ENCODE data around the gene ABHD2. TPM values are rescaled to one million over a fixed set of nuclear protein-coding genes. Genes with fewer than 3 reads are reported as not detected.

The ABHD2 gene
- total RNA-seq, 4 donors from 2014 or later, result 37.8 to 81.5 (median 58.3) TPM

GRCh38 chr15:89077750-89078149 lies 10.5 kb upstream of the ABHD2 start:
- intact Hi-C loops (cut with DNase I; ENCODE audit: low total_unique reads), result no loop called here
- WGBS, 2 donors (ENCODE audit: low coverage in 1 of 2), result 60 to 80% methylated on average over 1 of the region's 1 CpG
- no peak overlapping the region for H3K4me3 ChIP-seq
- no peak overlapping the region for H3K27ac ChIP-seq
- TF ChIP-seq EP300 (IDR thresholded peaks at IDR 0.05; ENCODE audit: low read depth) (no peak), CTCF (IDR thresholded peaks at IDR 0.05) (no peak), POLR2AphosphoS5 (IDR thresholded peaks at IDR 0.05) (no peak), POLR2A (IDR thresholded peaks at IDR 0.05) (no peak)
- no peaks in the 10 kb centered on the region for H3K36me3 ChIP-seq
- no peaks in the 10 kb centered on the region for H3K27me3 ChIP-seq
- in situ Hi-C loops (cut with MboI; ENCODE audit: low pct_ligation_motif_present in 1 of 4, low pct_unique_long_range_greater_than_20kb in 1 of 4, low sequenced_read_pairs in 3 of 4), result no loop called here
- no peak for DNase-seq
- no peaks in the 10 kb centered on the region for H3K4me1 ChIP-seq
- no peaks in the 10 kb centered on the region for H3K9me3 ChIP-seq

GRCh38 chr15:89078851-89079810 lies 9.1 kb upstream of the ABHD2 start:
- WGBS, 2 donors (ENCODE audit: low coverage in 1 of 2), result 91 to 97% methylated on average over 4 to 5 of the region's 5 CpGs
- intact Hi-C loops (cut with DNase I; ENCODE audit: low total_unique reads), result no loop called here

GRCh38 chr15:89081878-89082277 lies 6.4 kb upstream of the ABHD2 start:
- Histone ChIP-seq H3K4me1 (peaks cover 0 to 3% (median under 1%) of the 10 kb centered on the region in 4 donors), H3K27ac (no peak overlapping the region), H3K36me3 (no peaks in the 10 kb centered on the region), H3K27me3 (no peaks in the 10 kb centered on the region), H3K4me3 (no peak overlapping the region), H3K9me3 (no peaks in the 10 kb centered on the region)
- in situ Hi-C loops (cut with MboI; ENCODE audit: low pct_ligation_motif_present in 1 of 4, low pct_unique_long_range_greater_than_20kb in 1 of 4, low sequenced_read_pairs in 3 of 4) (no loop called here), intact Hi-C loops (cut with DNase I; ENCODE audit: low total_unique reads) (no loop called here)
- TF ChIP-seq POLR2AphosphoS5 (IDR thresholded peaks at IDR 0.05), result no peak
- no peak for TF ChIP-seq EP300 (IDR thresholded peaks at IDR 0.05; ENCODE audit: low read depth)
- TF ChIP-seq CTCF (IDR thresholded peaks at IDR 0.05), result no peak
- TF ChIP-seq POLR2A (IDR thresholded peaks at IDR 0.05), result no peak
- DNase-seq, result no peak
- 91 to 98% methylated on average over 1 of the region's 1 CpG for WGBS, 2 donors (ENCODE audit: low coverage in 1 of 2)

More at GRCh38 chr15:89078851-89079810, 9.1 kb upstream of the ABHD2 start:
- Histone ChIP-seq H3K36me3 (no peaks in the 10 kb centered on the region), H3K27ac (no peak overlapping the region), H3K27me3 (no peaks in the 10 kb centered on the region), H3K4me1 (no peaks in the 10 kb centered on the region), H3K4me3 (no peak overlapping the region), H3K9me3 (no peaks in the 10 kb centered on the region)
- TF ChIP-seq POLR2A (IDR thresholded peaks at IDR 0.05) (no peak), EP300 (IDR thresholded peaks at IDR 0.05; ENCODE audit: low read depth) (no peak), POLR2AphosphoS5 (IDR thresholded peaks at IDR 0.05) (no peak), CTCF (IDR thresholded peaks at IDR 0.05) (no peak)
- in situ Hi-C loops (cut with MboI; ENCODE audit: low pct_ligation_motif_present in 1 of 4, low pct_unique_long_range_greater_than_20kb in 1 of 4, low sequenced_read_pairs in 3 of 4), result no loop called here
- no peak for DNase-seq

- in situ Hi-C loops (cut with MboI; ENCODE audit: low pct_ligation_motif_present in 1 of 4, low pct_unique_long_range_greater_than_20kb in 1 of 4, low sequenced_read_pairs in 3 of 4), result no loop called here
- Histone ChIP-seq H3K27me3 (no peaks in the 10 kb centered on the region), H3K4me3 (no peak overlapping the region), H3K36me3 (no peaks in the 10 kb centered on the region), H3K9me3 (no peaks in the 10 kb centered on the region), H3K4me1 (peaks cover 0 to 9% (median 7%) of the 10 kb centered on the region in 4 donors), H3K27ac (no peak overlapping the region)
- intact Hi-C loops (cut with DNase I; ENCODE audit: low total_unique reads), result no loop called here
- no peak for TF ChIP-seq POLR2A (IDR thresholded peaks at IDR 0.05)
- no peak for TF ChIP-seq EP300 (IDR thresholded peaks at IDR 0.05; ENCODE audit: low read depth)
- TF ChIP-seq CTCF (IDR thresholded peaks at IDR 0.05), result no peak
- no peak for TF ChIP-seq POLR2AphosphoS5 (IDR thresholded peaks at IDR 0.05)
- no peak for DNase-seq
- WGBS, 2 donors (ENCODE audit: low coverage in 1 of 2), result 97 to 100% methylated on average over 6 of the region's 6 CpGs
These were observed 5.0 kb upstream of the ABHD2 start for GRCh38 chr15:89083246-89083645.
